HG03558 (cell line): ENCODE results near the gene FMN1.

Experiments
- ATAC-seq: cut with Tn5 transposase; IDR thresholded peaks from one replicate; pipeline ENCODE4 v1.9.1; 2021; ENCODE audit warnings: moderate number of reproducible peaks; ENCODE audit not compliant: unreplicated experiment; ENCODE audit errors: extremely low read depth

The FMN1 gene

GRCh38 chr15:33027306-33028035, 167.0 kb downstream of the FMN1 start:
- no peak for ATAC-seq

GRCh38 chr15:33026614-33027013, 167.9 kb downstream of the FMN1 start:
- no peak for ATAC-seq

GRCh38 chr15:33022629-33023028, 171.9 kb downstream of the FMN1 start:
- ATAC-seq: no peak

GRCh38 chr15:33021806-33022389, 172.6 kb downstream of the FMN1 start:
- no peak for ATAC-seq

- no peak for ATAC-seq
Observed at GRCh38 chr15:33019354-33019981, 175.0 kb downstream of the FMN1 start.

- ATAC-seq: no peak
Observed at GRCh38 chr15:33016405-33017024, 178.0 kb downstream of the FMN1 start.

GRCh38 chr15:33014586-33014985, 179.9 kb downstream of the FMN1 start:
- ATAC-seq: no peak

- ATAC-seq: no peak
Observed at GRCh38 chr15:33013827-33014445, 180.6 kb downstream of the FMN1 start.

GRCh38 chr15:33011976-33012375, 182.5 kb downstream of the FMN1 start:
- ATAC-seq: no peak

- ATAC-seq: no peak
Observed at GRCh38 chr15:33009603-33010002, 184.9 kb downstream of the FMN1 start.

- ATAC-seq: no peak
Observed at GRCh38 chr15:33009026-33009425, 185.5 kb downstream of the FMN1 start.

GRCh38 chr15:33008284-33008995, 186.1 kb downstream of the FMN1 start:
- ATAC-seq: no peak

GRCh38 chr15:33007303-33007855, 187.1 kb downstream of the FMN1 start:
- ATAC-seq: no peak

GRCh38 chr15:33005582-33005981, 188.9 kb downstream of the FMN1 start:
- no peak for ATAC-seq

GRCh38 chr15:33001926-33002325, 192.6 kb downstream of the FMN1 start:
- no peak for ATAC-seq

GRCh38 chr15:32998979-32999672, 195.4 kb downstream of the FMN1 start:
- no peak for ATAC-seq

- ATAC-seq: no peak
Observed at GRCh38 chr15:32998182-32998581, 196.3 kb downstream of the FMN1 start.

- ATAC-seq: no peak
Observed at GRCh38 chr15:32994810-32995424, 199.6 kb downstream of the FMN1 start.

GRCh38 chr15:32993285-32993684, 201.2 kb downstream of the FMN1 start:
- no peak for ATAC-seq
